ENCODE results near the gene C6orf62. TPM values are rescaled to one million over a fixed set of nuclear protein-coding genes. Genes with fewer than 3 reads are reported as not detected.
"Not testable (repeated sequence)": the region's sequence is repeated elsewhere in the genome, so short reads cannot be mapped to it uniquely, and the experiment has no call there.

The C6orf62 gene
- total RNA-seq, 1 experiment from 2014 or later, result 128 TPM

DNA sequence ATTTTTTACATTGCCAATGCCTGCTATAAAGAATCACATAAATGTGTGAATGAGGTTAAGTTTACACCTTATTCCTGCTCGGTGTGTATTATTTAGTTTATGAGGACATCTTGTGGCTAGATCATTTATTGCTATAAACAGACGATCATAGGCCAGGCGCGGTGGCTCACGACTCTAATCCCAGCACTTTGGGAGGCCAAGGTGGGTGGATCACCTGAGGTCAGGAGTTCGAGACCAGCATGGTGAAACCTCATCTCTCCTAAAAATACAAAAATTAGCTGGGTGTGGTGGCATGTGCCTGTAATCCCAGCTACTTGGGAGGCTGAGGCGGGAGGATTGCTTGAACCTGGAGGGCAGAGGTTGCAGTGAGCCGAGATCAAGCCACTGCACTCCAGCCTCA, 23.3 kb downstream of the C6orf62 start:
- CTCF ChIA-PET, result interaction anchor here (0.6 kb wide), 1 partner anchor 172 kb away, joined by 11 read pairs; no protein-coding TSS in a partner anchor
- H3K4me3 ChIP-seq, result not testable (repeated sequence)

DNA sequence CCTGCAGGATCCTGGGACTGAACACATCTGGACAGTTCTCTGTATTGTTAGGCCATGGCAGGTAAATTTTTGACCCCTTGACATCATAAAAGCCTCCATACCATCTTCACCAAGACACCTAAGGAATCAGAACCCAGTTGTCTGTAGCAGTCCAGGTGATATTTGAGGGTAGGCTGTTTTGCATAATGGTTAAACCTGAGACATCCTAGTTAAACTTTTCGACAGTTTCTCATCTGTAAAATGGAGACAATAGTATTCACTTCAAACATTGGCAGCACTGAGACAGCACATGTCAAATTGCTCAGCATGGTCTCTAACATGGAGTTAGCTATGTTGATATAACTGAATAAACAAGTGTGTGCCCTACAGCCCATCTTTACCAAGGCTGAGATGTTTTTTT, 24.8 kb downstream of the C6orf62 start:
- H3K9me2 ChIP-seq (ENCODE audit: insufficient read depth), result no peaks in the 10 kb centered on the region
- H3K4me3 ChIP-seq, result no peak overlapping the region
- H3F3A ChIP-seq (ENCODE audit: insufficient read depth, low read depth), result peaks cover 10% of the 10 kb centered on the region; the same call in 1 of the 2 replicates
- no peaks in the 10 kb centered on the region for H3K36me3 ChIP-seq (ENCODE audit: low read depth)
- CTCF ChIA-PET, result no interaction called here
- intact Hi-C loops (cut with micrococcal nuclease; ENCODE audit: unreplicated experiment), result loop anchor here (2.0 kb wide), 1 partner anchor 263 kb away; no protein-coding TSS in a partner anchor
- no peak overlapping the region for H3K4me2 ChIP-seq
- no peaks in the 10 kb centered on the region for H4K20me1 ChIP-seq (ENCODE audit: insufficient read depth)
- H3K9me3 ChIP-seq (ENCODE audit: insufficient read depth, low read depth), result no peaks in the 10 kb centered on the region
- POLR2A ChIA-PET (ENCODE audit: unreplicated experiment), result no interaction called here
- TF ChIP-seq, protein P1, sequence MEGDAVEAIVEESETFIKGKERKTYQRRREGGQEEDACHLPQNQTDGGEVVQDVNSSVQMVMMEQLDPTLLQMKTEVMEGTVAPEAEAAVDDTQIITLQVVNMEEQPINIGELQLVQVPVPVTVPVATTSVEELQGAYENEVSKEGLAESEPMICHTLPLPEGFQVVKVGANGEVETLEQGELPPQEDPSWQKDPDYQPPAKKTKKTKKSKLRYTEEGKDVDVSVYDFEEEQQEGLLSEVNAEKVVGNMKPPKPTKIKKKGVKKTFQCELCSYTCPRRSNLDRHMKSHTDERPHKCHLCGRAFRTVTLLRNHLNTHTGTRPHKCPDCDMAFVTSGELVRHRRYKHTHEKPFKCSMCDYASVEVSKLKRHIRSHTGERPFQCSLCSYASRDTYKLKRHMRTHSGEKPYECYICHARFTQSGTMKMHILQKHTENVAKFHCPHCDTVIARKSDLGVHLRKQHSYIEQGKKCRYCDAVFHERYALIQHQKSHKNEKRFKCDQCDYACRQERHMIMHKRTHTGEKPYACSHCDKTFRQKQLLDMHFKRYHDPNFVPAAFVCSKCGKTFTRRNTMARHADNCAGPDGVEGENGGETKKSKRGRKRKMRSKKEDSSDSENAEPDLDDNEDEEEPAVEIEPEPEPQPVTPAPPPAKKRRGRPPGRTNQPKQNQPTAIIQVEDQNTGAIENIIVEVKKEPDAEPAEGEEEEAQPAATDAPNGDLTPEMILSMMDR (conservative IDR thresholded peaks at IDR 0.05), result no peak
- TF ChIP-seq EZH2 (IDR thresholded peaks at IDR 0.05; ENCODE audit: low read depth), result no peak
- no peaks in the 10 kb centered on the region for H3K4me1 ChIP-seq (replicated peaks; ENCODE audit: insufficient read depth)
- DNase-seq, result no peak
- BruUV-seq (replicated peaks), result no TSS peak
- no peaks in the 10 kb centered on the region for H3K27me3 ChIP-seq (ENCODE audit: insufficient read depth, low read depth)
- no peaks in the 10 kb centered on the region for H3K79me2 ChIP-seq (ENCODE audit: low read depth)
- no peak overlapping the region for H2AFZ ChIP-seq
- H3K27ac ChIP-seq, result no peak overlapping the region

More for the DNA sequence above, 23.3 kb downstream of the C6orf62 start:
- intact Hi-C loops (cut with micrococcal nuclease; ENCODE audit: unreplicated experiment), result loop anchor here (1.0 to 2.0 kb wide), 4 partner anchors 71 to 265 kb away; no protein-coding TSS in a partner anchor
- H3K27ac ChIP-seq; H2AFZ ChIP-seq; BruUV-seq (replicated peaks); H3K4me2 ChIP-seq; POLR2A ChIA-PET (ENCODE audit: unreplicated experiment); H3K9me2 ChIP-seq (ENCODE audit: insufficient read depth); H3K9me3 ChIP-seq (ENCODE audit: insufficient read depth, low read depth); H3K36me3 ChIP-seq (ENCODE audit: low read depth); H3K27me3 ChIP-seq (ENCODE audit: insufficient read depth, low read depth); H4K20me1 ChIP-seq (ENCODE audit: insufficient read depth); H3K79me2 ChIP-seq (ENCODE audit: low read depth); H3K4me1 ChIP-seq (replicated peaks; ENCODE audit: insufficient read depth): not testable (repeated sequence)
- peaks cover 23% of the 10 kb centered on the region for H3F3A ChIP-seq (ENCODE audit: insufficient read depth, low read depth)
- peak; percentile 26 to 54 for DNase-seq
- TF ChIP-seq, protein P1 (conservative IDR thresholded peaks at IDR 0.05), result peak; percentile 80

DNA sequence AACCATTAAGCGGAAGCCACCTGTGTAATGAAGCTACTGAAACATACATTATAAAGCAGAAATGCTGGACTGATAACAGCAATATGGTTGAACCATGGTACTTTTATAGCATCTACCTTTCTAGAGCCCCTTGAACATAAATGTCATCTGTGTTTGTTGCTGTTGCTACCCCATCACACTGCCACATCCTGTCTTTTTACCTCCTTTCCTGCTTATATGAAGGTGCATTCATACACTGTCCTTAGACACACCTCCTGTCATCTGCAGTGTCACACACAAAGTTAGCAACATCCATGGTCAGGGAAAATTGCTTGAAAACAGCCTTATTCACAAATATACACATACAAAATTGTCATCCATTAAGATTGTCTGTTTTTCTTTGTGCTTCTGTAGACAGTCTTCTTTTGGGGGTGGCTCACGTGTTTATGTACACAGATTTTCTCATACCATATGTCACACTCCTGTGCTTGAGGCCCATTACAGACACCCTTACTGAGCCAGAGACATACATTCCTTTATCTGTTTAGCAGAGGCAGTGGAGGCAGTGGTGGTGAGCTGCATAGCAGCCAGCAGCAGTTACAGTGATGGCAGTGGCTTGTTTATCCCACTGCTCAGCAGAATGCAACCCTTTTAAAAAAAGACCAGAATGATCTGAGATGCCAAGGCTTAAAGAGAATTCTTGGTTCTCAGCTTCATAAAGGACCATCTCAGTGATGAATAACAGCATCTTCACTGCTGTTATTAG, 25.9 kb downstream of the C6orf62 start:
- ChIA-PET CTCF (interaction anchor here (0.6 kb wide), 1 partner anchor 415 kb away, joined by 3 read pairs; no protein-coding TSS in a partner anchor), POLR2A (ENCODE audit: unreplicated experiment) (no interaction called here)
- H3K9me2 ChIP-seq (ENCODE audit: insufficient read depth), result no peaks in the 10 kb centered on the region
- no peaks in the 10 kb centered on the region for H3K79me2 ChIP-seq (ENCODE audit: low read depth)
- H3K36me3 ChIP-seq (ENCODE audit: low read depth), result no peaks in the 10 kb centered on the region
- H3K9me3 ChIP-seq (ENCODE audit: insufficient read depth, low read depth), result no peaks in the 10 kb centered on the region
- H3K27ac ChIP-seq, result no peak overlapping the region
- TF ChIP-seq, protein P1 (conservative IDR thresholded peaks at IDR 0.05), result no peak
- no peak for TF ChIP-seq EZH2 (IDR thresholded peaks at IDR 0.05; ENCODE audit: low read depth)
- H3K4me2 ChIP-seq, result no peak overlapping the region
- H4K20me1 ChIP-seq (ENCODE audit: insufficient read depth), result no peaks in the 10 kb centered on the region
- peaks cover 9% of the 10 kb centered on the region; the same call in 1 of the 2 replicates for H3F3A ChIP-seq (ENCODE audit: insufficient read depth, low read depth)
- no peaks in the 10 kb centered on the region for H3K27me3 ChIP-seq (ENCODE audit: insufficient read depth, low read depth)
- BruUV-seq (replicated peaks), result no TSS peak
- H3K4me1 ChIP-seq (replicated peaks; ENCODE audit: insufficient read depth), result no peaks in the 10 kb centered on the region
- H2AFZ ChIP-seq, result no peak overlapping the region
- H3K4me3 ChIP-seq, result no peak overlapping the region
- DNase-seq, result no peak
- intact Hi-C loops (cut with micrococcal nuclease; ENCODE audit: unreplicated experiment), result no loop called here

All from PC-9 (cell line).